GM23248 (cell line): ENCODE measurements around the gene DGKB.

ENCODE experiments used
- EZH2 ChIP-seq: fragments of 200-600 bp; sonication (generic); IDR thresholded peaks from 2 replicates; pipeline ENCODE4 v1.6.1; 2018; ENCODE audit warnings: antibody characterized with exemption, mild to moderate bottlenecking; ENCODE audit not compliant: insufficient read depth, poor library complexity, severe bottlenecking
- EZH2phosphoT487 ChIP-seq: fragments of 200-600 bp; sonication (generic); IDR thresholded peaks from 2 replicates; pipeline ENCODE4 v1.6.1; 2018; ENCODE audit warnings: antibody characterized with exemption, moderate library complexity, mild to moderate bottlenecking, low read depth; ENCODE audit not compliant: insufficient read depth

DNA sequence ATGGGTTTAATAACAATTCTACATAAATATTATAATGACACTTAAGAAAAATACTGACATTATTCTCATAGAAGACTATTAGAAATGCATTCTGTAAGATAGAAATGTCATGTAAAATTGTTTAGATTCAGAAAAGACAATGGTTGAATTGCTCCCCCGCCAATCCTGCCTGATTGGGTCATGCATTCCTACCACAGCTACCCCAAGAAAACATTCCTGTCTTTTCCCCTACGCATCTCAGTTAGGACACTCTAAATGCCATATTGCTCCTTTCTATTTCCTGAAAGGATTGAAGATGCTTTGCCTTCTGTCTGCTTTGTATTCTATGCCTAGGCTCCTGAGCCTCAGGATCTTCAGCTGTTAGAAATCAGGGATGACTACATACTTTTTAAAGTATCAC, 109.4 kb downstream of the DGKB start:
- TF ChIP-seq EZH2 (no peak), EZH2phosphoT487 (no peak)
